DMS114 treated with DMSO at 0.1 percent for 48 hours (cell line): Measurements from ENCODE around the gene SPATA16.
"Not testable (repeated sequence)": the region's sequence is repeated elsewhere in the genome, so short reads cannot be mapped to it uniquely, and the experiment has no call there.

ENCODE experiments used
- DNase-seq: peaks from one replicate; lab custom pipeline; 2025; ENCODE audit not compliant: unreplicated experiment; lab: John Stamatoyannopoulos, UW

SPATA16 gene

DNA sequence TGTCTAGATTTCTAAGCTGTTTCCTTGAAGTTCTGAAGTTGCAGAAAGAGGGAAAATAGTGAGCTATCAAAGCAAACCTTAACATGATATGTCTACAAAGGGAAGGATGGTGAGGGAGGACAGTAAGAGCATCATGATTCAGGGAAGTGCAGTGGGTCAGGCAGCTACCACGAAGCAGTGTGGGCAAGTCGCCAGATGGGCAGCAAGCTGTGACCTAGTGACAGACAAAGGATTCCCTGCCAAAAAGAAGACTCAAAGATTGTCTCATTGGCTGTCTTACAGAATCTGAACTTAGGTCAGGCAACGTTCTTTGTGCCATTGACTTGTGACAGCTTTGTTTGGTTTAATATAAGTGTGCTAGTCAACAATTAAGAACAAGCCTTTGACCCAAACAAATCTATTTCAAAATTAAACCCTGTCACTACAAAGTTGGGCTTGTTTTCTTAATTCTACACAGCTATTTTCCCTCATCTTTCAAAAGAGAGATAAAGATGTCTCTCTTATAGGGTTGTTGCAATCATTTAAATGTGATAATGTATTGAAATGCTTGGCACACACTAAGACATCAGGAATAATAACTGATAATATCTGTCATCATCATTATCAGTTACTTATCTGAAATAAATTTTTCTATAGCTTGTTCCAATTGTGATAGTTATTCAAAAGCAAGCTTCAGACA is 237.3 kb downstream of the SPATA16 start:
- DNase-seq: no peak

DNA sequence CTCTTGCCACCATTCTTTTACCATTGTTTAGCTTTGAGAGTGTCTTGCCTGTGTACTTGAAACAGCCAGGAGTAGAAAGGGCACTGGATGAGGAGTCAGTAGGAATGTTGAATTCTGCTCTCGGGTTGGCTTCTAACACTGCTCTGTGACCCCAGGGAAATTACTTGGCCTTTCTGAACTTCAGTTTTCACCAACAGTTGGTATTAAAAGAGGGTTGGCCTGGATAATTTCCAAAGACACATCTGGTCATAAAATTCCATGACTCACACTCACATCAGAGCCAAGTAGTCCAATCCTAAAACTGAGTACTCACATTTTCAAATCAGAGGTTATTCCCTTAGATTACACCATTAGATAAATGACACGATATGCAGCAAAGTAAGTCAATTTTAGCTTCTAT is 248.9 kb downstream of the SPATA16 start:
- DNase-seq: no peak

DNA sequence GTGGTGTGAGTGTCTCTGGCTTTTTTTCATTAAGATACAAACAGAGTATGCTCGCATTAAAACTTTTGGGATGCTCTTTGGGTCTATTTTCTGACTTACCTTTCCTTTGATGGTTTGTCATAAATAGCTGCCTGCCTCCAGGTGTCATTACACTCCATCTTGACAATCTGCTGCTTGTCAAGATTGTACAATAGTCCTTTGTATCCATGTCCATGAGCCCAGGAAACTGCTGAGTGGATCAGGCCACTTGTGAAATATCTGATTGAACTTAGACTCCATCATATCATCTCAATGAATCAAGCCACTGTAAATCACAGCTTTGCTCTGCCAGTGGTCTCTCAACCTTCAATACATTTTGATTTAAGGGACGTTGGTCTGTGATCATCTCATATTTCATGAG is 255.3 kb downstream of the SPATA16 start:
- DNase-seq: no peak

DNA sequence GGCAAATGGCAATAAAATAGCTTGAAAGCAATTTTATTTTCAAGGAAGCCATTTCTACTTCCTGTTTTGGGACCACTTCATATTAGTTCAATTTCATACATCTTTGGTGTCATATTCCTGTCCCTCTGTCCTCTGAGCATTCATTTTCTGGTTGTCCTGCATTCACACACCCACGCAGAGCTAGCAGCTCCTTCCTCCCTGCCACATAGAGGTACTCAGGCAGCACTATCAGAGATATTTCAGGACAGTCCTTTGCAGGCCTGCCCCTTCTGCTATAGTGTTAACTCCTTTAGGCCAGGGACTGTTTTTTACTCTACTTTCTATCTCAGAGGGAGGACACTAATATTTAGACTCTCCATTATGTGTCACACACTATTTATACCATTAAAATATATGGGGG is 258.5 kb downstream of the SPATA16 start:
- DNase-seq: no peak

DNA sequence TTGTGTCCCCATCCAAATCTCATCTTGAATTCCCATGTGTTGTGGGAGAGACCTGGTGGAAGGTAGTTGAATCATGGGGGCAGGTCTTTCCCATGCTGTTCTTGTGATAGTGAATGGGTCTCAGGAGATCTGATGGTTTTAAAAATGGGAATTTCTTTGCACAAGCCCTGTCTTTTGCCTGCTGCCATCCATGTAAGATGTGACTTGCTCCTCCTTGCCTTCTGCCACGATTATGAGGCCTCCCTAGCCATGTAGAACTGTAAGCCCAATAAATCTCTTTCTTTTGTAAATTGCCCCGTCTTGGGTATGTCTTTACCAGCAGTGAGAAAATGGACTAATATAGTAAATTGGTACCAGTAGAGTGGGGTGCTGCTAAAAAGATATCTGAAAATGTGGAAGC is 261.7 kb downstream of the SPATA16 start:
- not testable (repeated sequence) for DNase-seq

DNA sequence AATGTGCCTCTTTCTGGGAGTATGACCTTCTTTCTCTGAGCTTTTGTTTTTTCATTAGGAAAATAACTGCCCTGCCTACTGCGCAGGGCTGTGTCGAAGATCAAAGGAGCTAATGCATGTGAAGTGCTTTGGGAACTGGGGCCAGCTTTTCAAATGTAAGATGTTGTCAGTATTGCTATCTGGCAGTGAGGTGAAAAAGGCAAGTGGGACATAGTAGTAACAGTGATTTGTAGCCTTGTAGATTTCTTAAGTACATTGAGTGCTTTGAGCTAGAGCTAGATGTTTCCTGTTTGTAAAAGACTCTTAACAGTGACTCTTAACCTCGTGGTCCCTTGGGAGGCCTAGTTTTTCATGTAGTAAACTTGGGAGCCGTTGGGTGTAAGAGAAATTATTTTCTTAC is 264.0 kb downstream of the SPATA16 start:
- no peak for DNase-seq

DNA sequence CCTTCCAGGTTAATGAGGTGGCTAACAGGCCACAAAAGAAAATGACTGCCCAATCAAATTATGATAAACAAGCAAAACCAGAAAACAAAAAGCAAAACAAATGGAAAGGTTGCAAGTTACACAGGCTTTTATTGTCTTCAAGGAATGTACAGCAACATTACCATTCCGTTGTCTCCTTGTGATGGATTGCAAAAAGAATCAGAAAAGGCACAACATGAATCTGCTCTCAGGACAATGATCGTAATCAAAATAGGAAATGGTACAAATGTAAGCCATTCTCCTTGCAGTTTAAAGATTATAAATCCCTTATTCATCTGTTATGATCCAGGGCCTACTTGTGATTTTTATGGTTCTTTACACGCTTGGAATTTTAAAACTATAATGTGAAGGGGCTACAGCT is 264.7 kb downstream of the SPATA16 start:
- DNase-seq: no peak

DNA sequence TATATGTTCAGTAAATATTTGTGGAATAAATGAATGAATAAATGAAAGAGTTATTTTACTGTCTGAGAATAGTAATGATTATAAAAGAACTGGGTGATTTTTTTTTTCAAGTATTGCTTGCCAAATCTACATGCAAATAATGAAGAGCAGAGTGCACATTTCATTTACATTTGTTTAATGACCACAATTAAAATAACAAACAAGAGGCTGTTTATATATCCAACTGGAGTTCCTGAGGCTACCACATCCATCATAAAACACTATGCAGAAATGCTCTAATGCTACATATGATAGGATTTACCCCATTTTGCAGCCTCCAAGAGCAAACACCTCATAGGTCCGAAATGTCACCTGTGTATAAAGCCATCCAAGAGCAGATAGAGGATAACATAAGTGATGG is 266.0 kb downstream of the SPATA16 start:
- no peak for DNase-seq

DNA sequence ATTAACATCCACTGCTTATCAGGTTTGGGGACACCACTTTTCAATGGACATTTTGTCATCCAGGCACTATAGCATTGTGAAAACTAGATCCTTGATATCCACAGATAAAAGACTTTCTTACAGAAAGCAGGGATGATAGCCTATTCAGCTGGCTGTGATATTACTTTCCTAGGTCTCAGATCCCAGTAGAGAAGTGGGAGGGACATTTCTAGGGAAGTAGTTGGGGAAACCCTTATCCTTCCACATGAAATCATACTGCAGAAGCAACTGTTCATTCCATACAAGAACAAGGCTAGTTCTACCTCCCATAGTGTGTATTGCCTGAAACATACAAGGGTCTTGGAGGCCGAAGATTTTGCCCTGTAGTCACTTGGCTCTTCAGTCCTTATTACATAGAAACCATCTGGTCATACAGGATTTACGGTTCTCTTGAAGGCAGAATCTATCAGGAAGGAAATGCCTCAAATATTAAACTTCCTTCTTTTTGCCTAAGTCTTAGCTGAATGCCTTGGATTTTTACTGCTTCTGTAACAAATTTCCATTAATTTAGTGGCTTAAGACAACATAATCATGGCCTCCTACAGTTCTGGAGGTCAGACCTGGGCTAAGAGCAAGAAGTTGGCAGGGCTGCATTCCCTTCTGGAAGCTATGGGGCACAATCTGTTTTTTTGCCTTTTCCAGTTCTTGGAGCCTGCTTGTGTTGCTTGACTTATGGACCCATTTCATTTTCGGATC is 271.1 kb downstream of the SPATA16 start:
- no peak for DNase-seq

DNA sequence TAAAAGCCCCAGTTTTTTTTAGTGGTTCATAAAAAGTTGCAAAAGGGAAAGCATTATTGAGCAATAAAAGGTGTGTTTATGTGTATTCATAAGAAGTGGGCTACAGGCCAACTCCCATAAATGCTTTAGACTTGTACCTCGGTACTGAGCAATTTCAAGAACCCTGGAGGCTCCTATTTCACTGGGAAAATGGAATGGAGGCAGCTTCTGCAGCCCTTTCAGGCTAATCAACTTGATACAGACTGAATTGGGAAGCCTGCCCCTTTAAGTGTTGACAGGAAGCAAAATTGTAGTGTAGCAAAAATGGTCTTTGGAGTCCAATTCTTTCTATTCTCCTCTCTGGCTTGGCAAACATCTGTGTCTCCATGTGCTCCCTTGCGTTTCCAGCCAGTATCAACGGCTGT is 271.7 kb downstream of the SPATA16 start:
- no peak for DNase-seq

DNA sequence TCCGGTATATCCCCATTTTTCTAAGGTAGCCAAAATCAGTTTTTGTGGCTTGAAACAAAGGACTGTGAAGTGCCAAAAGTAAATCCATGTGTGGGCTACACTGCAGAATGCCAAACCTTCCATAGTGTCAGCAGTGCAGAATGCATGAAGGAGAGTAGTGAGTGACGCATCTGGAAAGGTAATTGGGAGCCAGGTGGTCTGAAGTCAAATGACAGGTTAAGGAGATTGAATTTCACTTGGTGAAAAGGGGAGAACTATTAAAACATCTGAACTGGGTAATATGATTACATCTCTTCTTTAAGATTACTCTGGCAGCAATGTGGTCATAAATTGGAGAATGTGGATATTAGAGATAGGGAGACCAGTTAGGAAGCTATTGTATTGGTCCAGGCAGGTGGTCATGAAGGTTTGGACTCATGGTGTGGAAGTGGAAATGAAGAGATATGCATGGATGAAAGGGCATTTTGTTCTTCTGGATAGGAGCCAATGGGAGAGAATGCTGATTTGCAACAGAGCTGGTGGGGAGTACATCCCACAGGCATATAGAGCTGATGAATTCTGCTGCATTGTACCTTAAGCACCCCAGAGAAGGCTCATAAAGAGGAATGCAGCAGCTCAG is 272.3 kb downstream of the SPATA16 start:
- no peak for DNase-seq

DNA sequence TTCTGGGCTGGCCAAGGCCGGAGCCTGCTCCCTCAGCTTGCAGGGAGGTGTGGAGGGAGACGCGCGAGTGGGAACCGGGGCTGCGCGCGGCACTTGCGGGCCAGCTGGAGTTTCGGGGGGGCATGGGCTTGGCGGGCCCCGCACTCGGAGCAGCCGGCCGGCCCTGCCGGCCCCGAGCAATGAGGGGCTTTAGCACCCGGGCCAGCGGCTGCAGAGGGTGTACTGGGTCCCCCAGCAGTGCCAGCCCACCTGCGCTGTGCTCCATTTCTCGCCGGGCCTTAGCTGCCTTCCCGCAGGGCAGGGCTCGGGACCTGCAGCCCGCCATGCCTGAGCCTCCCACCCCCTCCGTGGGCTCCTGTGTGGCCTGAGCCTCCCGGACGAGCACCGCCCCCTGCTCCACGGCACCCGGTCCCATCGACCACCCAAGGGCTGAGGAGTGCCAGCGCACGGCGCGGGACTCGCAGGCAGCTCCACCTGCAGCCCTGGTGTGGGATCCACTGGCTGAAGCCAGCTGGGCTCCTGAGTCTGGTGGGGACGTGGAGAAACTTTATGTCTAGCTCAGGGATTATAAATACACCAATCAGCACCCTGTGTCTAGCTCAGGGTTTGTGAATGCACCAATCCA is 274.2 kb downstream of the SPATA16 start:
- not testable (repeated sequence) for DNase-seq

DNA sequence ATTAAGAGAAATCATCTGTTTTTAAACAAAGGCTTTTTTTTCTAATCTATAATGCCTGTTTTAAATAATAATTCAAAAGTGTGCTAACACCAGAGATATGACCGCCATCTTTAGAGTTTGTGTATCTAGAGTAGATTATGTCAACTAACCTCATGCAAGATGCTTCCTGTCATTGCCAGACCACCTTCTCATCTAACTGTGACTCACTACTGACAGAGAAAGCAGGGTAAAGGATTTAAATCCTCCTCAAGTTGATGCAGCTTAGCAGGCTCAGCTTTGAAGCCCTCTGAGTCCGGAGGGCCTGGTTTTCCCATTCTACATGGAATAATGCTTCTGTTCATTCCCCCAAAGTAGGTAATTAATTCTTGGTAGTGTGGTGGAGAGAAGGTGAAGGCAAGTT is 282.0 kb downstream of the SPATA16 start:
- DNase-seq: no peak

DNA sequence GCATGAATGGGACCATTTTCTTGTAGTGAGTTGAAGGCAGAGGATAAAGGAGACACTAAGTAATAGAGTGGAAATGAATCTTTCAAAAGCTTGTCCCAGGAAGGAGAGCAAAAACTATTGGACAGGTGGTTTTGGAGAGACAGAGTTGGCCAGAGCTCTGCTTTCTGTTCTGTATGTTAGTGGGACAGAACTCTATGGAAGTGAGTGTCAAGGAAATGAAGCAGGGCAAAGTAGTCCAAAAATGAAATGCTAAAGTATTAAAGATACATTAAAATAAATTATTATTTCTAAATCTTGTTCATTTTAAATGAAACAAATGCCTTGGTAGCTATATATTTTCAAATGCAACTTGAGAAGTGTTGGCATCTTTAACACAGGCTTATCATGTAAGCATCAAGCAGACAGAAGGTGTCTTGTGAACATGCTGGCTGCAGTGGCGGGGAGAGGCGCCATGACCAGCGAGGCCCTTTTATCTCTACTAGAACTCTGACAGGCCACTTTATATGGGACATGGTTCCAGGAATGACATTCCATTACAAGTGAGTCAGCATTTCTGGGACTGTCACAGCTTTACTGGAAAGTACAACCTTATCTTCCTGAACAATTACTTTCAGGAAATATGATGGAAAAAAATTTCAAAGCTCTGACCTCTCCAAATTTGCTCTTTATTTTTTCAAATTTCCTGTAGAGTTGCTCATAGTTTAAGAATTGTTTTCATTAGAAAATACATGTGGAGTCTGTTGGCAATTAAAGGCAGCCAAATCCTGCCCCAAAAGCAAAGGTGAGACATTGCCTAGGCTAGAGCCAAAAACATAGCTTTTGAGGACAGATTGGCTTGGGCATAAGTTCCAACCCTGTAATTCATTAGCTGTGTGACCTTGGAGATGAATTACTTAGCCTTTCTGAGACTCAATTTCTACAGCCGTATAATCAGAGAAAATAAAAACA is 284.0 kb downstream of the SPATA16 start:
- no peak for DNase-seq

DNA sequence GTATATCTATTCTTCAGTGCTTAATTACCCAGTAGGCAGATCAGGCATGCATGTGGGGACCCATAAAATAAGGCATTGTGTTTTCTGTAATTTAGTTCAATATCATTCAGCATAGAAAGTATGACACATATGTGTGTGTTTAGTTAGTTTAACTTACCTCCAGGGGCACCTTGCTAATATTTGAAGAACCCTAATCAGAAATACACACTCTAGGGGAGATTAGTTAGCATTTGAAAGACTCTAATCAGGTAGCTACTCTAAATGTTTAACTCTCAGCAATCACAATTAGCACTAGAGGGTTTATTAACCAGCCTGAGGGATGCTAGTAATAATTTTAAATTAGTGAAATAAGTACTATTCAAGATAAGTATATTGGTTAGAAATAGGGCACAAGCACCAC is 286.0 kb downstream of the SPATA16 start:
- no peak for DNase-seq

DNA sequence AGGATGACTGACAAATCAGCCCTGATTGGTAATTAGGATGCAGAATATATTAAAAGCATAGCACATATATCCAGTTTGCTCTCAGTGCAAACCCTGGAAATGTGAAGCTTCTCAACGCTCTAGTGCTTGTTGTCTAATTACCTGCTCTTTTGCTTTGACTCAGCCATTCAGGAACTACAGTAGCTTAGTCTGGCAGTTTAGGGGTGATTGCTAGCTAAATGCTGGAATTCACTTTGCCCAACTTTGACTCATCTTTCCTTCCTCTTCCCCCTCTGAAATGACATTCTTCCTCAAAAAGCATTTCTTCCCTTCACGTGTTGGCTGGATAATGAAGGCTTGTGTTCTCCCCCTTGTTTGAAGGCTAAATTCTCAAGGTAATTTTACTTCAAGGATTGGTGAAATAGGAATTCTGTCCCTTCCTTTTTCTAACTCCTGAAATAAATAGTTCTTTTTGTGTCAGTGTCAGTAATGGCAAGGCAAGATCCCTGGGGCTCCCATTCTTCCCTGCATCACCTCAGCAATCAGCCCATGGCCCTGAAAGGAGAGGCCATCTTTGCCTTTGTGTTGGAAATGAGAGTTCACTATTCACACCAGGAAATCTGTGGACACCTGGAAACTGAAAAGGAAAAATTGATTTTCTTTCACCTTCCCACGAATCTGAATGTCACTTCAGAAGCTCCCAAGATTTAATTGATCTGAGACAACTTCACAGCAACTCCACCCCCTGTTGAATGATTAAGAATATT is 286.9 kb downstream of the SPATA16 start:
- DNase-seq: no peak

DNA sequence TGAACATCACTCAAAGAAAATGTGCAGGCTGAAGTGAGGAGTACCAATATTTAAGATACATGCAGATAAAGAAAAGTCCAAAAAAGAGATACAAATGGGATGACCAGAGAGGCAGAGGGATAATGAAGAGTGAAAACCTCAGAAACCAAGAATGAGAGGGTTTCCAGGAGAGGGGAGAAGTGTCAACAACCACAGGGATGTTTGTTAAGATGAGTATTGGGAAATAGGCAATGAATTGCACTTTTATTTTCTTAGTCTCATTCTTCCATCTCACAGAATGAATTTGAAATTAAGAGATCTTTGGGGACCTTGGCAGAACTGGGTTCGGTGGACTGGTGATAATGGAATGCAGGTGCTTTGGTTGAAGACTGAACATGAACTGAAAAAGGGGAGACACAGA is 288.0 kb downstream of the SPATA16 start:
- DNase-seq: no peak

DNA sequence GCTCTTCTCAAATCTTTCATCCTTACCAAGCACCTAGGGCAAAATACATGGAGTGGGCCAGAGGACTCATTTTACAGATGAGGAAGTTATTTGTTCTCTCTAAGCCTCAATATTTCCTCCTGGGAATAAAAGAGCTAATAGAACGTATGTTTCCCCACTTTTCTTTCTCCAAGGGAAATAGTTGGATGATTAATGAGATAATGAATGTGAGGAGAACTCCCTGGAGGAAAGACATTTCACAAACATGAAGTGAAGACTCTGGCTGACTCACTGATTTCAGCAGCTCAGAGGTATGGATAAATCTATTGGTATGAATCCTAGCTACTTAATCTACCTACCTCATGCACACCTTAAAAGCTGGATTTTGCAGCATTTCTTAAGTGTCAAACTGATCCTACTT is 292.1 kb downstream of the SPATA16 start:
- DNase-seq: no peak

DNA sequence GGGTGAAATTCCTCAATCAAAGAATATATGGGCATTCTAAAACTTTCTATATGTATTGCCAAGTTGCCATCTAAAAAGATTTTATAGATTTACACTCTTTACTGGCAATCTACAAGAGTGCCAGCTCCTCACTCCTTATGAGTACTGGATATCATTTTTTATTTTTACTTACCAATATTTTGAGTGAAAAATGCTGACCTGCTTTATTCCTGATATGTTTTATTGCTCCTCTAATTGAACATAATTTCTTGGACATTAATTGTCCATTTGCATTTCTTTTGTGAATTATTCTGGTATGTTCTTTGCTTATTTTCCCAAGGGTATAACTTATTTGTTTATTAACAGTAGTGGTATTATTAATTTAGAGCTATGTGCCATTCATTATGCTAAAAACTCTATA is 293.7 kb downstream of the SPATA16 start:
- no peak for DNase-seq

DNA sequence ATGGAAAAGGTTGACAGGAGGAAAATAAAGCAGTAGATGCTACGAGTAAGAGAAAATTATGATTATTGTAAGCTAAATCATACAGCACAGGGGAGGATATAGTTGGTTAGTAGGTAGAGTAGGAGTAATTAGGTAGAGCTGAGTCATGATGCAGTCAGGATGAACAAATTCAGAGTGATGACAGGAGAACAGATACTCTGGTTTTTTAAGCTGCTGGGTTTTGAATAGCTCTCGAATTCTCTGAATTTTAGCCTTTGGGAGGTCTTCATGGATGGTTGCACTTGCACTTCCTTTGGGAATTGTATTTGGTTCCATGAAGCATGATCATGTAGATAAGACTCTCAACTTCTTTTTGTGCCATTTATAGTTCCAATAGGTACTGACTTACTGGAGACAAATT is 294.3 kb downstream of the SPATA16 start:
- no peak for DNase-seq
